HL-60/S4 (cell line): ENCODE data around the gene SMIM45.

Source experiments
- in situ Hi-C: fragments of 300-500 bp; cut with MboI; formaldehyde crosslinking; loops from 2 replicates; pipeline ENCODE4 v1.14.3; 2022; ENCODE audit warnings: low sequenced_read_pairs

SMIM45 gene

DNA sequence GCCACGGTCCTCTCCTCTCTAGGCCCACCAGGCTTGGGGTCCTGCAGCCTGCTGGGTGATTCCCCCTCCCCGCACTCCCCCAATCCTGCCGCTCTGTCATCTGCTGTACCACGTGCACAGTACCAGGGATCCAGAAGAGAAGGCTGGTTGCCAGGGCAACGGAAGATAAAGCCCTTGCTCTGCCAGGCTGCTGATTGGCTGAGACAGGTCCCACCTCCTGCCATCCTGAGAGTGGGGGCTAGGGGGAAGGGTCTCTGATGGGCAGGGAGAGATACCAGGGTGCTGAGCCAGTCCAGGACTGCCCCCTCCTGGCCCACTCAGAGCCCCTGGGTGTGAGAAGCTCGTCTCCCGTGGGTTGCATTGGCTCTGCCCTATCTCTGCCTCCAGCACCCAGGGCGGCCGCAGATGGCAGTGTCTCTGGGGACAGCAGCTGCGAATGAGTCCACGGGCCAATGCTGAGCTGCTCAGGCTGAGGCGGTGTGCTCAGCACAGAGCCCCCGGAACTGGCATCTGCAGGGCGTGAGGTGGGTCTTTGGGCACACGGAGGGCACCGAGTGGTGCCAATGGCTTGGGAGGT, at the start of gene SMIM45:
TSS of gene SMIM45 (plus strand) at position 253 of the 577 bp plus-strand sequence.
- in situ Hi-C loops, result loop anchor here (25.0 kb wide), 1 partner anchor 485 kb away; the partner anchor contains the start of gene NFAM1

DNA sequence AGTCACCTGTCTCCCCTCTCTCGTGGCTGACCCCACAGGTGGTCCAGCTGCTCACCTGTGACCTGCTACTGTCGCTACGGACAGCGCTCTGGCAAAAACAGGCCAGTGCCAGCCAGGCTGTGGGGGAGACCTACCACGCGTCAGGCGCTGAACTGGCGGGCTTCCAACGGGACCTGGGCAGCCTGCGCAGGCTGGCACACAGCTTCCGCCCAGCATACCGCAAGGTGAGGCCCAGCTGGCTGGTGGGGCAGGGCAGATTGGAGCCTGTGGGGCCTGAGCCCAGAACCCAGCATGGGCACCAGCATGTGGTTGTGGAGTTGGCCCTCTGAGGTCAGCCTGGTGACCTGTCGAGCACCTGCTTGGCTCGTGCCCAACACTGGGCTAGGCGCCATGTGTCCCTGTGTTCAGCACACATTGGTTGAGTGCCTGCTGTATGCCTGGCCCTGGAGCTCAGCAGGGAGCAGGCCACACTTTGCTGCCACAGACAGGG, 49.0 kb upstream of the SMIM45 start:
- in situ Hi-C loops, result no loop called here

DNA sequence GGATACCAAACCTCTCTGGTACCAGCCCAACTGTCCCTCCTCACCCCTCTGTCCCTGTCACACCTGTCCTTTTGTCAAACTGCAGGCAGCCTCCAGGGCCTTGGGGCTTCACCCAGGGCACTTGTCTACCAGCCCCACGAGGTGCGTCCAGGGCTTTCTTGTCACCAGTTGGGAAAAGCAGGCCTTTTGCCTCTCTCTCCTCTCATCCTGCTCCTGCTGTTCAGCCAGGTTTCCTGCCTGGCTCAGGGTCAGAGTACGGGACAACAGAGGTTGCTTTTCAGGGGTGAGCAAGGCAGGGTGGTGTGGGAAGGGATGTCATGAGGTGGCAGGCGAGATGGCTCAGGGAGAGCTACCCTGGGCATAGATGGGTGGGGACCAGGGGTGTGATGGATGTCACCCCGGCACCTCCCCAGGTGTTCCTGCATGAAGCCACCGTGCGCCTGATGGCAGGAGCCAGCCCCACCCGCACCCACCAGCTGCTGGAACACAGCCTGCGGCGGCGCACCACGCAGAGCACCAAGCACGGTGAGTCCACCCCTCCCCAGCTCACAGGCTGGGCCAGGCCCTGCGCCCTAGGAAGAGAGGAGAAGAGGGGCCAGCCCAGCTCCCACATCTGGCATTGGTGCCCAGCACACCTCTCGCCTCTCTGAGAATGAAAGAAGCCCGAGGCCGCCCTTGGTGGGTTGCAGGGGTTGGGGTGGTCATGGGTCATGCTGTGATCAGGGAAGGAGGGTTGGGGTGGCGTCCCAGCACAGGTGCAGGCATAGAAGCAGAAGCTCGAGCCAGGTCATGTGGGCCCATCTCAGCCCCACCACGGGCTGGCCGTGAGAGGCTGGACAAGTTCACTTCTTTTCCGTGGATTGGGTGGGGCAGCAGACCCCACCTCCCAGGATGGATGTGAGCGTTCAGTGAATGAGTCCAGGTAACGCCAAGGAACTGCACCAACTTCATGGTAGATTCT, 47.2 kb upstream of the SMIM45 start:
- in situ Hi-C loops, result no loop called here

DNA sequence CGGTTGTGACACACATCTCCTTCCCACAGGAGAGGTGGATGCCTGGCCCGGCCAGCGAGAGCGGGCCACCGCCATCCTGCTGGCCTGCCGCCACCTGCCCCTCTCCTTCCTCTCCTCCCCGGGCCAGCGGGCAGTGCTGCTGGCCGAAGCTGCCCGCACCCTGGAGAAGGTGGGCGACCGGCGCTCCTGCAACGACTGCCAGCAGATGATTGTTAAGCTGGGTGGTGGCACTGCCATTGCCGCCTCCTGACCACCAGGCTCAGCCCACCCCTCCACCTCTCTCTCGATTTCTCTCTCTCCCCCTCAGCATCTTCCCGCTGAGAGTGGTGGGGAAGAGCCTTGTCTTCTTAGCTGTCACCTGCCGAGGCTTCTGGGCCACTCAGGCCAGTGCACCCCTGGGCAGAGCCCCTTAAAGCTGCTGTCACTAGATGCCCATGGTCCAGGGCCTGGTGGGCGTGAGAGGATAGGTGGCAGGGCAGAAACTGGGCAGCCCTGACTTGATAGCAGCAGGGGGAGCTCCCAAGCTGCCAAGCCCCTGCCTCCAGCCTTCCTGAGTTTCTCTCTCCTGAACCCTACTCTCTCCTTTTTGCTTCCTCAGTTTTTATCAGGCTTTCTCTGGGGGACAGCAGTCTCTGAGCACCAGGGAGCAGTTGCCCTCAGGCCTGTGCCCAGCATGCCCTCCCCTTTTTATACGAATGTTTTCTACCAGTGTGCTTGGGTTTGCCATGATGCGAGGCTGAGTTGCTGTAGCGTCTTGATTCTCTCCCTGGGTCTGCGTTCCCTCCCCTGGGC, 46.3 kb upstream of the SMIM45 start:
- in situ Hi-C loops, result no loop called here

DNA sequence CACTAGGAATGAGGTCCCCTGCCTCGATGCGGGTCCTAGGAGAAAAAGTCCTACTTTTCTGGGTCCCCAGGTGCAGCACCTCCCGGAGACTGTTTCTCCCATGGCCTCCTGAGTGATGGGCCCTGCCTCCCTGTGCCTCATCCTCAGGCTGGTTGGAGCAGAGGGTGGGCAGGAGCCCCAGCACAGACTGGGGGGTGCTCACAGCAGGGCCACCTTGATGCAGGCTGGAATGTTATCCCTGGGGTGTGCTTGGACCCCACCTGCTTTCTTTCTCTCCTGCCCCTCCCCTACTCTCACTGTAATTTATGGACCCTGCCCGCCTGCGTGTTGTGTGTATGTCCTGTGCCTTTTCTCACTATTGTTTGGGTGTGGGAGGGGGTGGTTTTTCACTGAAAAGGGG, 45.1 kb upstream of the SMIM45 start:
- in situ Hi-C loops, result no loop called here

DNA sequence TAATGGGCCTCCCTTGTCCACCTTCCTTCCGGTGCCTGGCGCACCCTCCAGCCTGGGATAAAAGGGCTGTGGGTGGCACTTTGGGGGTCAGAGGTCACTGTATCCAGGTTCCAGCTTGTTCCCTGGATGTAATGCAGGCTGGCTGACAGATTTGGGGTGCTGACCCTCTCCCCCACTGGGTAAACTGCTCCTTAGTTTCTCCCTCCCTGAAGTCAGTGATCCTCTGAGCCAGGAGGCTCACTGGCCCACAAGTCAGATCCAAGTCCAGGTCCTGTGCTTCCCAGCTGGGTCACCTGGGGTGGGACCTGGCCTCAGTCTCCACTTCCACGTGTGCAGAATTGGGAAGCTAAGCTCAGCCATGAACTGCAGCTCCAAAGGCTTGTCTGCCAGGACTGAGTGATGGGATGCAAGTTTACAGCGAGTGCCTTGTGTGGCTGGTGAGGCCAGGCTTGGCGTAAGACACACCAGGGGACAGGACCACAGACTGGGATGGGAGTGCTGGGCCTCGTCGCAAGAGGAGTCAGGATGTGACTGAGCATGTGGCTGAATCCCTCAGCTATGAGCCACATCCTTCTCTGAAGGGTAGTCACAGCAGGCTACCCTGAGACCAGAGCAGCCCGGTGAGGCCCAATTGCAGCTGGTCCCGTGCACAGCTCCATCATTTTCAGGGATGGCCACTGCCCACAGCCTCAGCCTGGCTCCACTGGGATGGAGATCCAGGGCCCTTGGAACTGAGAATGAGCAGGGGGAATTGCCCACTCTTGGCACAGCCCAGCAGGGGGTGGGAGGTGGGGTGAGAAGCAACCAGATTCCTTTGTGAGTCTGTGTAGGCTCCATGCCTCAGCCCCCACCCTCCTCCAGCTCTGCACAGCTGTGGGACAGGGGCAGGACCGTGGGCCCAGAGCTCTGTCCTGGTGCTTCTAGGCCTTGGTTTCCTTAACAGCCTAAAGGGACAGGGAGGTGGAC, 44.2 kb upstream of the SMIM45 start:
- in situ Hi-C loops, result no loop called here

DNA sequence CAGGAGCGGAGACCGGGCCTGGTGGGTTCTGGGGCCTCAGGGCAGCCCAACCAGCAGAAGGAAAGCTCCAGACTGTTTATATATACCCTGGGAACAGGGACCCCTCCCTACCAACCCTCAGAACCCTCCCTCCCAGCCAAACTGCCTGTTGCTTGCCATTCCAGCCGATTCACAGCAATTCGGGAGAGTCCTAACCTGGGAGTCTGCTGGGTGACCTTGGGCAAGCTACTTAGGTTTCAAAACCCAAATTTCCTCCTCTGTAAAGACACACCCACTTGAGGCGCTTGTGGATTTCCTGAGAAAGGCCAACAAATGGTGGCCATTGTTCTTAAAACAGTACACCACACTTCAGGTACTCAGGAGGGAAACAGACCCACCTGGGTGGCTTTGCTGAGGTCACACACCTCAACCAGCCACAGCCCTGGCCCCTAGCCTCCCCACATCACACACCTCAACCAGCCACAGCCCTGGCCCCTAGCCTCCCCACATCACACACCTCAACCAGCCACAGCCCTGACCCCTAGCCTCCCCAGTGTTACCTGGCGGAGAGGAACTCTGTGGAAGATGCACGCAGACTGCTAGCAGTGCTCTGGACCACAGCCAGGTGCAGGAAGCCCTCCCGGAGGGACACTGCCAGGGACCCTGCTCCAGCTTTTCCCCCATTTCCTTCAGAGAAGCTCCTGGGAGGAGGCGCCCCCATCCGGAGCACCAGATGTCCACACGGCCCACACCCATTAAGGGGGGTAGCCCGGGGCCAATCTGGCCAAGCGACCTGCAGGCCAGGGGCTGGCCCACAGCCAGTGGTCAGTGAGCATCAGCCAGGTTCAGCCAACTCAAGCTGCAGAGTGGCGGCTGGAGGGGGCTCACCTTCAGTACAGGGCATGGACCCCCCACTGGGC, 43.3 kb upstream of the SMIM45 start:
- in situ Hi-C loops, result no loop called here

DNA sequence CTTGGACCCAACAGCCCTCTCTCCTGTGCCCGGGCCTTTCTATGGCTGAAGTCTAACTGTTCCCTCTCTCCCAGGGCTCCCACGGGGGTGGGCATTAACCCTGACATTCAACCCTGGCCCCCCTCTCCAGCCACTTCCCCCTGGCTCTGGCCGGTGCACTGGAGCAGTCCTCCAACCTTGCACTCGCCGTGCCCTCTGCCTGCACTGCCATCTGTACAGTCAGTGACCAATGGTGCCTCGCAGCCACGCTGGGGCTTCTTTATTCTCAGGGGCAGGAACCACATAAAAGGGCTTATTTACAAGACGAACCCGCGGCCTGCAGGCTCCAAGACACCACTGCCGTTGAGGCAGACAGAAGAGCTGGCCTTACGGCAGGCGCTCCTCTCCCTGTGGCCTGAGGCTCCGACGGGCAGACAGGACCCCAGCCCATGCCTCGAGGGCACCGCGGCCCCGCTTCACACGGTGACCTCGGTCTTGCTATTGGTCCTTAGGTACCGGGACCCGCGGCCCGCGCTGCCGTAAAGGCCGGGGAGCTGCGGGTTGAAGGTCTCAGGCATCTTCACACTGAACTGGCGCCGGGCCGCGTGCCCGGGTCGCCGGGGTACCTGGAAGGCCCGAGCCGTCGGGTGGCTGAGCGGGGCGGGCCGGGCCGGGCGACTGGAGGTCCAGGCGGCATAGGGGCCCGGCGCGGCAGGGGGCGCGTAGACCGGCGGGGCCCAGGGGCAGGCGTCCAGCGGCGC, 42.5 kb upstream of the SMIM45 start:
- in situ Hi-C loops, result no loop called here

DNA sequence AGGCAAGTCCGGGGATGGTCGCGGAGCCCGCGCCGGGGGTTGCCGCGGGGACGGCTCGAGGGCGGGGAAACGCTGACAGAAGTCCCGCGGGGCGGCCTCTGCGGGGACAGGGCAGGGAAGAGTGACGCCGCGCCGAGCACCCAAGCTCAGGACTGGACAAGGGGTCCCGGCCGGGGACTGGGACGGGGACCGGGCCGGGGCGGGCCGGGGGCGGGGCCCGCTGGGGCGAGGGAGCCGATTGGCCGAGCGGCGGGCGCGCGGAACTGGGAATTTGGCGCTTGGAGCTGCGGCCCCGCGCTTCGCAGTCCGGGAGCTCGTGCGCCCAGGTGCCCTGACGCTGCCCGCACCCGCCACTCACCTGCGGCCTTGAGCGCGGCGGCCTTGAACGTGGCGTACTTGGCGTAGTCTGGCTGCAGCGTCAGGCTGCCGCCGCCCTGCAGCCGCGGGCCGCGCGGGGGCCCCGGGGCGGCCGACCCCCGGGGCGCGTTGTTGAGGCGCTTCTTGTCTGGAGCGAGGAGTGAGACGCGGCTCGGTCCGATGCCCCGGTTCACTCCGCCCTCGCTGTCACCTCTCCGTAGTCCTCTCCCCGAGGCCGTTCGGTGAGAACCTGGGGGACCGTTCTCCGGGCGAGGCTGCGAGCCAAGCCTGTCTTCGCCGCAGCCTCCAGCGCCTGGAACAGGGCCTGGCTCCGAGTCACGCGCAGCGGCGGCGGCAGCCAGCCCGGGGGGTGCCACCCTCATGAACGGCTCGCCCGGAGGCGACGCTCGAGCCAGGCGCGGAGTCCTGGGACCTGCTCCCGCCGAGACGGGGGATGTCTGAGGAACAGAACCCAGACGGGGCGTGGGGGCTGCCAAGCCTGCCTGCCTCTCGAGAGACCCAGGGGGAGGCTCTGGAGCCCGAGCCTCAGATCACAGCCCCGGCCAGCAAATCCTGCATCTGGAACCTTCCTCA, 41.6 kb upstream of the SMIM45 start:
- in situ Hi-C loops, result no loop called here

DNA sequence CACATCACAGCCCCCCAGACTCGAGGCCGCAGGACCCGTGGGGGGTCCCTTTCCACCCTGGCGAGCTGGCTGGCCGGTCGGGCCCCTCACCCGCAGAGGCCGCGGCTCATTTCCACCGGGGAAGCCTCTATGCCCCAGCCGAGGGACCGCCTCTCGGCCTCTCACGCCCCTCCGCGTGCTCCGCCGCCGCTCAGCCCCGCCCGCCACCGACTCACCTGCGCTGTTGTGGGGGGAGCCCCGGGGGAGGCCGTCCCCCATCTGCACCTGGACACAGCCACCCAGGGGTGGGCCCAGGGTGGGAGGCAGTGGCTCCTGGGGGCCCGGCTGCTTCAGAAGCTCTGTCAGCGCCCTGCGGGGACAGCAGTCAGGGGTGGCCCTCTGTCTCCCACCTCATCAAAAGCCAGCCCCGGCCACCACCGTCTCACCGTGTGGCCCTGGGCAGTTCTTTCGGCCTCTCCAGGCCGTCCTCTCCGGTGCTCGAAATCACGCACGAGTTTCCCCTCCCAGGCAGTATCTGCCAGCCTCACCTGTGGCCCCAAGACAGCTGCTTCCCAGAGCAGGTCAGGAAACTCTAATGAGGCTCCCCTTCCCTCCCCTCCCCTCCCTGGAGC, 40.8 kb upstream of the SMIM45 start:
- in situ Hi-C loops, result no loop called here

DNA sequence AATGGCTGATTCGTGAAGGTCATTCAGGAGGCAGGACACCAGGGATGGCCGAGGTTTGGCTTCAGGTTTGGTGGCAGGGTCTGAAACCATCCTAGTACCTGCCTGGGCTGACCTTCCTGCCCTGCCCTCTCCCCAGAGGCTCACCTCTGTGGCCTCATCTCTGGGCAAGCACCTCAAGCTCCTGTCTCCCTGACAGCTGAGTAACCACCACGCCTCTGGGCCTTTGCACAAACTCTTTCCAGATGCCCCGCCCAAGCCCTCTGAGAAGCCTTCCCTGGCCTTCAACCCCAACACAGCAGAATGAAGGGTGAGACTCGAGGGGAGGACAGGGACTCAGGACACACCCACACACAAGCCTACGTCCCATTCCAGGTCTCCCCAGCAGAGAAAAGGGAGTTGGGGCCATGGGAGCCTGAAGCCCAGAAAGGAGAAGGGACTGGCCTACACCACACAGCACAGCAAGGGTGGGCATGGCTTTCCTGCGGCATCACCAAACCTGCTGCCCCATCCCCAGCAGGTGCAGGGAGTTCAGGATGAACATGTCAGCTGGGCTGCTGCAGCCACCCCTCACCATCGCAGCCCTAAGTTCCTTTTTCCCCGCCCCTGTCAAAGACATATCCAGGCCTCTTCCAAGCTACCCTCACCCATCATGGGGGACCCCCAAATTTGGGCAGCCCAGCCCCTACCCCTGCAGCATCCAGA, 39.5 kb upstream of the SMIM45 start:
- in situ Hi-C loops, result no loop called here

DNA sequence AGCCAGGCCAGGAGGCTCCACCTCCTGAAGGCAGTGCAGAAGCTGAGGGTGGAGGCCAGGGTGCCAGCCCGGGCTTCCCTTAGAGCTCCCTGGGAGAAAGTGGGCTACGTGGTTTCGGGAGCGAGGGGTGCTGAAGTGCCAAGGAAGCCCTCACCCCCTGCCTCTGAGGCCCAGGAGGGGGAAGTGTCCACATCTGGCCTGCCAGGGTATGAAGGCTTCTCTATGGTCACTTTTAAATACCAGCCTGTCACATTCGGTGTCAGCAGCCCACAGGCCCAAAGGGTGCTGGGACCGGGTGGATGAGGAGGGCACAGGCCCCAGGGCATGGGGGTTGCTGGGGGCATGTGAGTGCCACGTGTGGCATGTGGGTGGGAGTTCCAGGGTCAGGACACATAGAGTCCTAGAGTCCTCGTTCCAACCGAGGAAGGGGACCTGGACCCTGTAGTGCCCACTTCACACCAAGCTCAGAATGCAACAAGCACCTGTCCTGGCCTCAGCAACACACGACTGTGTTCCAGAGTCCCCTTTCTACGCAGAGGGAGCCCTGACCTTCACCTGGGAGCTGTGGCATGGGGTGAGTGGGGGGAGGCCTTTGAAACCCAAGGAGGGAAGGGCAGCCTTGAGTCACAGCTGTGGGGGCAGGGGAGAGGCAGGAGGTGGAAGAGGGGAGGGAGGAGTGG, 38.8 kb upstream of the SMIM45 start:
- in situ Hi-C loops, result no loop called here

DNA sequence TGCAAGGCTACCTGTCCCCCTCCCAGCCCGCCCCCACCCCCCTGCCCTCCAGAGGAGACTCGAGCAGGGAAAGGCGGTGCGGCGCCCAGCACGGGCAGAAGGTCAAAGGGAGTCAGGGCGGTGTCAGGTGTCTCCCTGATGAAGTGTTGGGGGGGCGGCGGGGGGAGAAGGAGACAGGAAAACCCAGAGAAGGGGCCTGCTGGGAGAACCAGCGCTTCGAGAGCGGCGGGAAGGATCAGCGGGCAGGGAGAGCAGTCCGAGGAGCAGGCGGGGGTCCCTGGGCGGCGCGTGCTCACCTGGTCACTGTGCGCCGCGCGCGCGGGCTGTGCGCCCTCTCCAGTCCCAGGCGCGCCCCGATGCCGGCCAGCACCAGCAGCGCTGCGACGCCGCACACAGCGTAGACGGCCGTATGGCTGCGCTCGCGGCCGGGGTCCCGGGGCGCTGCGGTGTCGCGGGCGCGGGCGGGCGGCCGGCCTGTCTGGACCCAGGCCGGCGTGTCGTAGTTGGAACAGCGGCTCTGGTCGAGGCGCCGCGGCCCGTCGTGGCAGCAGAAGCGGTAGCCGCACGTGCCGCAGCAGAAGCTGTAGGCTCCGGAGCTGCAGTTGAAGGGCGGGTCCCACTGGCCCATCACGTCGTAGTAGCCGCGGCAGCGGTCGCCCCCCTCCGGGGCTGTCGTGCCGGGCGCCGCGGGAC, 38.0 kb upstream of the SMIM45 start:
- in situ Hi-C loops, result no loop called here

DNA sequence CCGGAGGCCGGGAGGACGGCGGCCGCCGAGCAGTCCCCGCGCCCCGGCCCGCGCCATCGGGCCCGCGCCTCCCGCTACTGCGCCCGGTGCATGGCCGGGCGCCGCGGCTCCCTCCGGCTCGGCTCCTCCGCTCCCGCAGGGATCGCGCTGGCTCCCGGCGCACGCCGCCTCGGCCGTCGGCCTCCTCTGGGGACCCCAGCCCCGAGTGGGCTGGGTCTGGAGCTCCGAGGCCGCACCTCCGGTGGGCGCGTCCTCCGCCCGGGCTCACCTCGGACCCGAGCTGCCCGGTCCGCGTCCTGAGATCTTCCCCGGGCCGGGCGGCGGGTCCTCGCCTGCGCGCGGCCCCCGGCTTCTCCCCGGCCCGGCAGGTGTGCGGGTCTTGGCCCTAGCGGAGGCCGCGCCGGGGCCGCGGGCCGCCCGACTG, 37.3 kb upstream of the SMIM45 start:
- in situ Hi-C loops, result no loop called here
